HG03442 (cell line): ENCODE results near the gene ACSF2.
"Not testable (repeated sequence)": the region's sequence is repeated elsewhere in the genome, so short reads cannot be mapped to it uniquely, and the experiment has no call there.

Experiments
- ATAC-seq: cut with Tn5 transposase; IDR thresholded peaks from one replicate; pipeline ENCODE4 v1.9.1; 2021; ENCODE audit warnings: mild to moderate bottlenecking, moderate library complexity; ENCODE audit not compliant: unreplicated experiment

ACSF2 gene, protein sequence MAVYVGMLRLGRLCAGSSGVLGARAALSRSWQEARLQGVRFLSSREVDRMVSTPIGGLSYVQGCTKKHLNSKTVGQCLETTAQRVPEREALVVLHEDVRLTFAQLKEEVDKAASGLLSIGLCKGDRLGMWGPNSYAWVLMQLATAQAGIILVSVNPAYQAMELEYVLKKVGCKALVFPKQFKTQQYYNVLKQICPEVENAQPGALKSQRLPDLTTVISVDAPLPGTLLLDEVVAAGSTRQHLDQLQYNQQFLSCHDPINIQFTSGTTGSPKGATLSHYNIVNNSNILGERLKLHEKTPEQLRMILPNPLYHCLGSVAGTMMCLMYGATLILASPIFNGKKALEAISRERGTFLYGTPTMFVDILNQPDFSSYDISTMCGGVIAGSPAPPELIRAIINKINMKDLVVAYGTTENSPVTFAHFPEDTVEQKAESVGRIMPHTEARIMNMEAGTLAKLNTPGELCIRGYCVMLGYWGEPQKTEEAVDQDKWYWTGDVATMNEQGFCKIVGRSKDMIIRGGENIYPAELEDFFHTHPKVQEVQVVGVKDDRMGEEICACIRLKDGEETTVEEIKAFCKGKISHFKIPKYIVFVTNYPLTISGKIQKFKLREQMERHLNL

DNA sequence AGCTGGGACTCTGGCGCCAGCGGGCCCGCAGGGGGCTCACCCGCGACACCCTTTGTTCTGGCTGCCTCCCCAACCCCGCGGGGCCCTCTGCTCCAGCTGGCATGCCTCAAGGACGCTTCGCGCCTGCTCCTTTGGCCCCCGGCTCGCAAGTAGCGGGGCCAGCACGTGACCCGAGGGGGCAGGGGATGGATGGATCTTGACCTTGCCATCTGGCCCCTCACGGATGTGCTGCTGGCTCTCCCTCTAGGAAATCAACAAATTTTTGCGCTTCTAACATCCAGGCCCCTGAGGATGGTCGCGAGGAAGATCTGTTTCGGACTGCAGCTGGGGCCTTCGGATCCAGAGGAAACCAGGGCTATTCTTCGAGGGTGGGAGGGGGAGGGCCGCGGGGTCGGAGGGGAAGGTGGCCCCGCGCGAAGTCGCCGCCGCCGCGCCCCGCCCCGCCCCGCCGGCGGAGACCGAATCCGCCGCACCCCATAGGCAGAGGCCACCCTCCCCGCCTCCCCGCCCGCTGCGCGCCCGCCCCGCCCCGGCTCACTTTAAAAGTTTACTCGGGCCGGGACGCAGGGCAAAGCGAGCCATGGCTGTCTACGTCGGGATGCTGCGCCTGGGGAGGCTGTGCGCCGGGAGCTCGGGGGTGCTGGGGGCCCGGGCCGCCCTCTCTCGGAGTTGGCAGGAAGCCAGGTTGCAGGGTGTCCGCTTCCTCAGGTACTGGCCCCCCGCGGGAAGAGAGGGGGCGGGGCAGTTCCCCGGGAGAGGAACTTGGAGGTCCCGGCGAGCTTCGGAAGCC is at the start of gene ACSF2:
Gene ACSF2 (plus strand): TSS at position 537 of the 790 bp plus-strand sequence. CDS start 44 bp downstream, at position 581.
- ATAC-seq: peak; percentile 42

DNA sequence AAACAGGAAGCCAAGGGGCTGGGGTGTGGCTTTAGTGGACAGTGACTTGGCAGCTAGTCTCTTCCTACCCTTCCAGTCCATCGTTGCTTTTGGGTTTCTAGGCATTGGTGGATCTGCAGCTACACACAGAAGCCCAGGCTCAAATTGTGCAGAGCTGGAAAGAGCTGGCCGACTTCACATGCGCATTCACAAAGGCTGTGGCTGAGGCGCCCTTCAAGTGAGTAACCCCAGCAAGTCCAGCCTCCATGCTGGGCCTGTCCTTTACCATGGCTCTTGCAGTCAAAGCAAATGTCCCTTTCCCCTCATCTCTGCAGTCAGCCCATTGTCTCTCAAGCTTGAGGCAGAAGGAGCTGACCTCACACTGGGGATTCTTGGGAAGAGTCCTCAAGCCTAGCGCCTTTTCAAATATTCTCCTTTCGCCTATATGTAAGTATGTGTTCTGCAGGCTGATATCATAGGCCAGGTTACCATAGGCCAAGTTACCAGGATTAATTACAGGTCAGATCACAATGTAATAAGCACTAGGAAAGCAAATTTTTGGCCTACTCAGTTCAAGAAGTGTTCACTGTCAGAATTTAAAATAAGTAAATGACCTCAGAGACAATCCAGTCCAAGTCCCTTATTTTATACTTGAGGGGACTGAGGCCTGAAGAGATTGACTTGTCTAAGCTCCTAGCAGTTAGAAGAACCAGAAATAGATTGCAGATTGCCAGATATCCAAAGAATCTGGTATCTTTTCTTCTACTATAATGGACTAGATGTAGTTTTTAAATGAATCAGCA is 46.5 kb upstream of the ACSF2 start:
- ATAC-seq: no peak

DNA sequence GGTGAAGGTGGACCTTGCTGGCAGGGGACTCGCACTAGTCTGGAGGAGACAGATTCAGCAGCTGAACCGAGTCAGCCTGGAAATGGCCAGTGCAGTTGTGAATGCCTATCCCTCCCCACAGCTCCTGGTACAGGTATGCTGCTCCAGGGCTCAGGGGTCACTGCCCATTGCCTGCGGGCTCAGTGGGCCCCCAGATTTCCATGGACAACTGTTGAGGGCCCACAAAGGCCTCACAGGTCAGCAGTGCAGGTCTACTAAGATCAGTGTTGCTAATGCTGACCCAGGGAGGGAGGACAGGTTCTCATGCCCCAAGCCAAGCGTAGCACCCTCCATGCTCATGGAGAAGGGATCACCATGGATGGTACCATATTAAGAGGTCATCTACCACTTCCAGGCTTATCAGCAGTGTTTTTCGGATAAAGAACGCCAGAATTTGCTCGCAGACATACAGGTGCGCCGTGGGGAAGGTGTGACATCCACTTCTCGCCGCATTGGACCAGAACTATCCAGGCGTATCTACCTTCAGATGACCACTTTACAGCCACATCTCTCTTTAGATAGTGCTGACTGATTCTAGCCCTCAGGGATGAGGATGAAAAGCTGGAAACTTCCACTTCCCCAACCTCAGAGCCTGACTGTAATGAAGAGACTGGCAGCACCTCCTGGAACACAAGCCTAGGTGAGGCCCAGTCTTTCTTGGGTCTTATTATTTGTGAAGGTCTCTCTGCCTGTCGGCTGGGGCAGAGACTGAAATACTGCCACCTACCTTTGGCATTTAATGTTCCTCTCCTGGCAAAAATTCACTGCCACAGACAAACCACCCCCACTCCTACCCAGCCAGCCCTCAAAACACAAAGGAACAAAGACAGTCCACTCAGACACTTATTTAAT is 45.4 kb upstream of the ACSF2 start:
- ATAC-seq: no peak

DNA sequence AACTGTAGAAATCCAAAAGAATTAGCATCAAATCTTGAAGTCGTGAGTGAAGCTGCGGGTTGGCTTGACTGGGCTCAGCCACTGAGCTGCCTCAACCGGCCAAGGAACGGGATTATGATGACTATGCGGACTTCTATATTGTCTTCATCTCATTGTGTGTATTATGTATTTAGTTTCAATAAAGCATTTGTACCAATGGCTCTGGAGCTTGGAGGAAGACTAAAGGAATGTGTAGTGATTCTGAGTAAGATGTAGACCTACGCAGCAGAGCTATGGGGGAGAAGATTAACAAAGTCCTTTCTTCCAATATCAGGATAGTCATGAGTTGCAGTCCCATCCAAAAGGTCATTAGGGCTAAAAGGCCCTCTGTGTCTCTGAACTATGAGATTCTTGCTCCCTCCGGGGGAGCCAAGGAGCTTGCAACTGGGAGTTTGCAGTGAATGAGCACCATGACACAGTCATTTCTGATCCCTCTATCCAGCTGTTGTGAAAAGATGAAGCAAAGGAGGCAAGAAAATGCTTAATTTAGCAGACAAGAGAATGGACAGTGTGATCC is 44.7 kb upstream of the ACSF2 start:
- ATAC-seq: no peak

DNA sequence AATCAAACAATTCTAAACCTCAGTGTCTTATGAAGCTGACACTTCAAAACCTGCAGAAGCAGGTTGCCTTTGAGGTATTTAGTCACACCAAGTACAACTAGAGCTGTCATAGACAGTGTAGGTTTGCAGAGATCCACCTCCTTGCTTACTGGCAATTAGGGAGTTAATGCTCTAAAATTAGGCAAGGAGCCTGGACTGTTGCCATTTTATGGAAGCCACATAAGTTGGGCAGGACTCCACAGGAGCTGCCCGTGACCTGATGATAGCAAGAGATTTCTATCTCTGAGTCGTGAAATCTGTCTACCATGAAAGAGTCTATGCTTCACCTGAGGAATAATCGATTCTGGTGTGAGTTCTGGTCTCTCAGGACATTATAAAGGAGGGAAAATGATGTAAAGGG is 44.1 kb upstream of the ACSF2 start:
- no peak for ATAC-seq

DNA sequence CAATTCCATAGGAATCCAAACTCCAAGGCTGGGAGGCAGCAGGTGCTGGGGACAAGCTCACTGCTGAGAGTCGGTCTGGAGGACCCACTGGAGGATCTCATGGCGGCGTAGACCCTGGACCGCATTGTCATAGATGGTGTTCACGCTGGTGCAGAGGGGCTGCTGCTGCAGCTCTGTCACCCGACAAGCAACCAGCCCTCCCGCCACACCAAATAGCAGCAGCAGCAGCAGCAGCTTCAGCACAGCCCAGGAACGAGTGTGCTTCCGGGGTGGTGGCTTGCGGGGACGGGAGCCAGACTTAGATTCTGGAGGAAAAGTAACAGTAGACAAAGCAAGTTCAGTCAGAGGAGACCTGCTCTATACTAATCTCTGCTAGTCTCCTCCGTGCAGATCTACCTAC is 43.1 kb upstream of the ACSF2 start:
- no peak for ATAC-seq

DNA sequence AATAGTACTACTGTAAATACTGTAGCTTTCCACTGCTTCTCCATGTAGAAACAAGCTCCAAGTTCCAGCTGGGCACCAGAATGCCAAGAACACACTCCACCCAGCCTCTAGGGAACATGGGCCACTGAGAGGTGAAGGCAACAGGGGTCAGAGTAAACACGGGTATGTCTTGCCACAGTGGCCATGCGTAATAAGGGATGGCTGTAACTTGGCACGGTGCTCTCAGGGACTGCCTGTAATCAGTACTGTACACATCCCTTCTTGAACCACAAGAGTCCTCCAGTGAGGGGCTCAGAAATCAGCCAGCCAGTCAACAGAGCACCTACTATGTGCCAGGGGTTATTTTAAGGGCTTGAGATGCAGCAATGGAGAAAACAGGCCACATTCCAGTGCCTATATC is 39.5 kb upstream of the ACSF2 start:
- no peak for ATAC-seq

DNA sequence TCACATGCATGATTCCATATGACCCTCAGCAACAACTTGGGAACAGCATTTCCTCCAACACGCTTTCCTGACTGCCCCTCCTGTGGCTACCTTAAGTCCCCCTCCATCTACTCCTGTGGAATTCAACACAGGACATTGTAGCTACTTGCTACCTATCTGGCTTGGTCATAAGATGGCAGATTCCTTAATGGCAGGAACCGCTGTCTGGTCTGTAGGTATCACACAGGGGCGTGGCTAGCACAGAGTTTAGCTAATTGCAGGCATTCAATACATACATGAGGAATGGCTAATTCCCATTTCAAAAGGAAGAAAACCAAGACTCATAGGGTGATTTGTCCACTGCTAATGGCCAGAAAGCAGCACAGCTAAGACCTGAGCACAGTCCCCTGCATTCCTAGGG is 37.3 kb upstream of the ACSF2 start:
- no peak for ATAC-seq

DNA sequence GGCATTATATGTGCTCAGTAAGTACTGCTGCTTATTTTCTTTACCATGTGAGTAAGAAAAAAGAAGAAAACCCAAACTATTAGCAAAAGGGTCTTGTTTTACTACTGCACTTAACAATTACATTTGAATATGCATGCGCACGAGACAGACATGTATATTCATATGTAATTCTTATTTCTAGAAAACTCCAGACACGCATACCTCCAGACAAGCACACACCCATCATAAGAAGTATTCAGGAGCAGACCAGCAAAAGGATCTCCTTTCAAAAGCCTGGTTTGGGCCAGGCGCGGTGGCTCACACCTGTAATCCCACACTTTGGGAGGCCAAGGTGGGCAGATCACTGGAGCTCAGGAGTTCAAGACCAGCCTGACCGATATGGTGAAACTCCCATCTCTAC is 36.5 kb upstream of the ACSF2 start:
- ATAC-seq: no peak

DNA sequence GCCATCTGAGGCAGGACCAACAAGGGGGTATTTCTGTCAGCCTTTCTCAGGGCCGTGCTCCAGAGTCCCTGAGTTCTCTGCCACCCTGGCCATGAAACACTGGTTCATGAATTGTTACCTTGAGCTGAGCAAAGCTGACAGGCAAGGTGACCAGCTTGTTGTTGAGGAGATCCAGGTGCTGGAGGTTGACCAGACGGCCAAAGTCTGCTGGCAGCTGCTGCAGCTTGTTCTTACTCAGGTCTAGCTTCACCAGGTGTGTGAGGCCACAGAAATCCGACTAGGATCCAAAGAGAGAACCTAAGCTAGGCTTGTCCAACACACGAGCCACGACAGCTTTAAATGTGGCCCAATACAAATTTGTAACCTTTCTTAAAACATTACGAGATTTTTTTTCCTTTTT is 33.4 kb upstream of the ACSF2 start:
- no peak for ATAC-seq

DNA sequence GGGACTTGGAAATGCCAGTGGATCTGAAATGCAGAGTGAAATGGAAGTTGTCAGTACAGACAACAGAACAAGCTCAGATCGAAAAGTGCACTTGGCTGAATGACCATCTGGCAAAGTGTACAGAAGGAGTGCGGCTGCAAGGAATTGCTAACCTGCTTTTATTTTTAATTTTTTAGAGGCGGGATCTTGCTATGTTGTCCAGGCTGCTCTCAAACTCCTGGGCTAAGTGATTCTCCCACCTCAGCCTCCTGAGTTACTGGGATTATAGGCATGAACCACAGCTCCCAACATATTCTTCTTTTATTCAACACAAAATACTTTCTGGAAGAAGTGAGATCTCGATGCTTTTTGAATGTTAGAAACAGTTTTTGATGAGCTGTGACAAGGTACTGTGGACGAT is 32.3 kb upstream of the ACSF2 start:
- ATAC-seq: no peak

DNA sequence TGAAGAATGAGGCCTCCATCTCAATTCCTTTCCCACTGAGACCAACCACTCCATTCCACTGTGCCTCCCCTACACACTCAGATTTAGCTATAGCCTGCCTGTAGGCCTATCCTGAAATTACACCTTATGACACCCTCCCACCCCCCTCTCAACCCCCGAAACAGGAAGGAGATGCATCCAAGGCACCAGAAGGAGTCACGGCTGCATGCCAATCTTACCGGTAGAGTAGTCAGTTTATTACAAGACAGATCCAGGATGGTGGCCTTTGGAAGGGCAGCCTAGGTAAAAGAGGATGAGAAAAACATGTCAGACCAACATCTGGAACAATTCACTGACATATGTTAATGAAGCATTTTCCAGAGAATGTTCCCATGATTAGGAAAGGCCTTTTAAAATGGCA is 31.3 kb upstream of the ACSF2 start:
- ATAC-seq: no peak

DNA sequence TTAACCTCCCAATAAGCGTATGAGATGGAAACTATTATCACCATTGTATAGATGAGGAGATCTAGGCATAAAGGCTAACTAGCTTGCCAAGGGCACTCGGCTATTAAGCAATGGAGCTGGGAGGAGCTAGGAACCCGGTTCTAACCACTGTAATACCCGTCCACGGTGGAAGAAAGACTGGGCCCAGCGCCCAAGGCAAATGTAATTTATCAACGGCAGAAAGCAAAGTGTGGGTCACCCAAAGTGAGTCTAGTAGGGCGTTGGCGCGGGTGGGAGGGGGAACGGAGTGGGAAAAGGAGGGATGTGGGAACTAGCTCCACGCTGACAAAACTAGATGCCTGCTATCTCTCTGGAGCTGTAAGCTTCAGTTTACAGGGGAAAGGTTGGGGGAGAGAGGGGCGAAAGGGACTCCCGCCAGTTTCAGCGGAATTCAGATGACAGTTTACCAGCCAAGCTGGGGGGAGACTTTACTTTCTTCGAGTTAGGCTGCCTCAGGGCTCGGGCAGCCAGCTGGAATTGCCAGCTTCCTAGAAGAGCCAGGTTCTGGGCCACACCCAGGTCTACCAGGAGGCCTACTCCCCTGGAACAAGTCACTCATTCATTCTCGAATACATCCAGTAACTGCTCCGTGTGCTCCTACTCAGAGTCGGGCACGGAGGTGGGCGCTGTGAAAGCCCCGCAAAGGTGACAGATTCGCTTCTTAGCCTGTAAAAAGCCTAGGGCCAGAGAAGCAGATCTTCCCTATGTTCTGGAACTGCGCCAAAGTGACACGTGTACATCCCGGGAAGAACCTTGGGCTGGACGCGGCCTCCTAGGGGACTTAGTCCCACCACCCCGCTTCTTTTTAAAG is 29.5 kb upstream of the ACSF2 start:
- ATAC-seq: no peak

DNA sequence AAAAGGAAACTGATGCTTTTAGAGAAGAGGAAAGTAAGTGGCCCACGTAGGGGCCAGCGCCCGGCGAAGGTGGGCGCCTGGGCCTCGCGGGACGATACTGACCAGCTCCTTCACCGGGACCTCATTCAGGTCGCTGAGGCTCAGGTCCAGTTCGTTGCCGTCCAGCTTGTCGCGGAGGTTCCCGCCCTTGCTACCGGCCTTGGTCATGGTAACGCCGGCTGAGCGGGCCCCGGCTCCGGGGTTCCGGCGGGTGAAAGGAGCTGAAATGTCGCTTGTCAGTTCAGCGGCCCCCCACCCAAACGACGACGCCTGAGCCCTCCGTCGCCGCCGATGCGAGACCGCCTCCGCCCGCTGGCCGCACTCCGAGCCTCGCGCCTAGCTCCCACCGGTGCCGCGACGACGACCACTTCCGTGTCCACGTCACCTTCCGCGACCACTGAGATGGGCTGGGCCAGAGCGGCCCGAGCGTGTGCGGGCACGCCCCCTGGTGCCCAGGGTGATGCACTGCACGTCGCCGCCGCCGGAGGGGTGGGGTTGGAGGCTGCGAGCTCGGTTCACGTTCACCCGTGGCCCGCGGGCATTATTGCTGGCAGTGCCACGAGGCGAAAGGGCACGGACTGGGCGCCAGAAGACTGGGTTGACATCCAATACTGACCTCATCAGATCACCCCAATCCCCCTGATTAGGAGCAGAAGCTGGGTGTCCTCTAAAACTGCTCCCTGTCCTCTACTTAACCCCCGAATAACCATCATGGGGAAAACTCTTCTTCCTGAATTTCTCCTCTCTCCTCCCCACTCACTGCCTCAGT is 28.7 kb upstream of the ACSF2 start, which contains the start of gene LRRC59:
Gene LRRC59 (minus strand): TSS at position 413 of the 808 bp plus-strand sequence. CDS start 206 bp downstream, at position 207.
- ATAC-seq: peak; percentile 90

DNA sequence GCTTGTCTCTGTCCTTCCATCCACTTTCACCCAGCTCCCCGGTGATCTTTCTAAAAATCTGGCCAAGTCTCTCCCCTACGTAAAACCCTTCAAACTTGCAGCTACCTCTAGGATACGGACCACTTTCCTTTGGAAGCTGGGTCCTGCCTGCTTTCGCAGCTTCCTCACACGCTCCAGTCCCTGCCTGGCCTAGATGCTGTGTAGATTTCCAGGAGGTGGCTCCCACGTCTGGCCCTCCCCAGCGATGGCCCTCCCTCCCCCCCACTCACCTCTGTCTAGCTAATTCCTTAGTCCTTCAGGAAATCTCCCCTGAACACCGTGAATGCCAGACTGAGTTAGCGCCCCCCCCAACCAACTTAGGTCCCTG is 28.1 kb upstream of the ACSF2 start:
- ATAC-seq: no peak

DNA sequence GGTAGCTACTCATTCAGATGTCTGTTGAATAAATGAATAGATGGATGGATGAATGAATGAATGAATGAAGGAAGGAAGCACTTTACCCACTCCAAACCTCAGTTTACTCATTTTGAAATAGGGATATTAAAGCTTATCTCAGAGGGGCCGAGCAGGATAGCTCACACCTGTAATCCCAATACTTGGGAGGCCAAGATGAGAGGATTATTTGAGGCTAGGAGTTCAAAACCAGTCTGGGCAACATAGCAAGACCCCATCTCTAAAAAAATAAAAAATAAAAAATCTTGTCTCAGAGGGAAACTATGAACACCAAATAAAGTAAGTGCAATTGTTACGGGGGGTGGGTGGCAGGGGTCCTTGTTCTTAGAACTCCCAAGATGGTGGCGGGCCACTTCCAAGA is 27.3 kb upstream of the ACSF2 start:
- not testable (repeated sequence) for ATAC-seq

DNA sequence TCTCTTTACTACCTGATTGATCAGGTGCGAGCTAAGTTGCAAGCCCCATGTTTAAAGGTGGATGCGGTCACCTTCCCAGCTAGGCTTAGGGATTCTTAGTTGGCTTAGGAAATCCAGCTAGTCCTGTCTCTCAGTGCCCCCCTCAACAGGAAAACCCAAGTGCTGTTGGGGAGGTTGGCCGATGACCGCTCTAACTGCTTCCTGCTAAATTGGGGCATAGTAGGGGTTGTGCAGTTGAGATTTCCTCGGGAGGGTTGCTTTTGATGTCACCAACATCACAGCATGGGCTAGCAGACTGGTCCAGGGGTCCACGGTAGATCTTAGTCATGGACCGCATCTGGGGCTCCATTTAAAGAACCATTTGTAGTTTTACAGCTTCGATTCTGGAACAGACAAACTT is 26.4 kb upstream of the ACSF2 start:
- not testable (repeated sequence) for ATAC-seq

DNA sequence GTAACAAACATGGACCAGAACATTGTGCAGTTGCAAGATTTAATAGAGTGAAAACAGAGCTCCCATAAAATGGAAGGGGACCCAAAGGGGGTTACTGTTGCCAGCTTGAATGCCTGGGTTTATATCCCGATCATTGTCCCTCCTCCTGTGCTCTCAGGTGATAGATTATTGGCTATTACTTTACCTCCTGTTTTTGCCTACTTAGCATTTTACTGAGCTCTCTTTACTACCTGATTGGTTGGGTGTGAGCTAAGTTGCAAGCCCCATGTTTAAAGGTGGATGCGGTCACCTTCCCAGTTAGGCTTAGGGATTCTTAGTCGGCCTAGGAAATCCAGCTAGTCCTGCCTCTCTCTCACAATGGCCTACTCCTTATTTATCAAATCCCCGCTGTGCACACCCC is 20.7 kb upstream of the ACSF2 start:
- ATAC-seq: not testable (repeated sequence)
